Subcutaneous adipose tissue (tissue), 4 donors: ENCODE results near the gene WDHD1. TPM values are rescaled to one million over a fixed set of nuclear protein-coding genes. Genes with fewer than 3 reads are reported as not detected.

Experiments used
- total RNA-seq, 4 donors: library from RNA; depleted of rRNA; stranded (reverse); fragments of >200 nt; gene quantifications; one replicate each; pipeline ENCODE4 v1.1.0, GENCODE V29; 2016
- TF ChIP-seq, protein P1 (sequence below): fragments of 450-650 bp; IDR thresholded peaks from one replicate; pipeline ENCODE4 v1.5.1; 2016; ENCODE audit warnings: low read depth, mild to moderate bottlenecking, control low read depth, antibody characterized with exemption, moderate library complexity

WDHD1 gene
- total RNA-seq, 4 donors from 2014 or later, result 0.94 to 2.0 (median 1.5) TPM

GRCh38 chr14:55053018-55053417, 26.1 kb upstream of the WDHD1 start:
- TF ChIP-seq, protein P1, sequence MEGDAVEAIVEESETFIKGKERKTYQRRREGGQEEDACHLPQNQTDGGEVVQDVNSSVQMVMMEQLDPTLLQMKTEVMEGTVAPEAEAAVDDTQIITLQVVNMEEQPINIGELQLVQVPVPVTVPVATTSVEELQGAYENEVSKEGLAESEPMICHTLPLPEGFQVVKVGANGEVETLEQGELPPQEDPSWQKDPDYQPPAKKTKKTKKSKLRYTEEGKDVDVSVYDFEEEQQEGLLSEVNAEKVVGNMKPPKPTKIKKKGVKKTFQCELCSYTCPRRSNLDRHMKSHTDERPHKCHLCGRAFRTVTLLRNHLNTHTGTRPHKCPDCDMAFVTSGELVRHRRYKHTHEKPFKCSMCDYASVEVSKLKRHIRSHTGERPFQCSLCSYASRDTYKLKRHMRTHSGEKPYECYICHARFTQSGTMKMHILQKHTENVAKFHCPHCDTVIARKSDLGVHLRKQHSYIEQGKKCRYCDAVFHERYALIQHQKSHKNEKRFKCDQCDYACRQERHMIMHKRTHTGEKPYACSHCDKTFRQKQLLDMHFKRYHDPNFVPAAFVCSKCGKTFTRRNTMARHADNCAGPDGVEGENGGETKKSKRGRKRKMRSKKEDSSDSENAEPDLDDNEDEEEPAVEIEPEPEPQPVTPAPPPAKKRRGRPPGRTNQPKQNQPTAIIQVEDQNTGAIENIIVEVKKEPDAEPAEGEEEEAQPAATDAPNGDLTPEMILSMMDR, result no peak

- TF ChIP-seq, protein P1, result no peak
These were observed 25.5 kb upstream of the WDHD1 start for GRCh38 chr14:55052269-55052930.

- TF ChIP-seq, protein P1, result no peak
These were observed 24.7 kb upstream of the WDHD1 start, which contains the start of gene MAPK1IP1L for GRCh38 chr14:55051423-55052268. MAPK1IP1L (plus strand) TSS chr14:55051647; CDS start chr14:55061684, 10,037 bp downstream.

GRCh38 chr14:55051165-55051422, 24.2 kb upstream of the WDHD1 start:
- TF ChIP-seq, protein P1, result no peak

DNA sequence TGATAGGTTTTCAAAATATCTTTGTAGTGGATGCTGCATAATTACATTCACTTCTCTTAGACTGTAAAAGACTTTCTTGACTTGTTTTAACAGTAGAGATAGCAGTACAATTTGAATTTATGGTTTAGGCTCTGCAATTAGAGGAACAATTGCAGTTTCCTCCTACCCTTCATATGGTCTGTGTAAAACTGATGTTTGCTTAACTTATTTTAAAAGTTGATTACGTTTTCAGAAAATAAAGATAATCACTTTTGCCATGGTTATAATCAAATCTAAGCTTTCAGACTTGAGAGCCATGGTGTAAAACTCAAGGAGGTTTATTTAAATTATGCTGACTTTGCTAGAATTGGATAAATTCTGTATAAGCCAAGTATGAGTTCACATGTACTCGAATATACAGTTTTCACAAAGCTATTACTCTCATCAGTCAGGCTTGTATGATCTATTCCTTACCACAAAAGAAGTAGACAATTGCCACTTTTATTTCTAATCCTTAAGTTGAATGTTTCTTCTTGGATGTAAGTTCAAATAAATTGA, 22.1 kb upstream of the WDHD1 start:
- TF ChIP-seq, protein P1, result no peak

DNA sequence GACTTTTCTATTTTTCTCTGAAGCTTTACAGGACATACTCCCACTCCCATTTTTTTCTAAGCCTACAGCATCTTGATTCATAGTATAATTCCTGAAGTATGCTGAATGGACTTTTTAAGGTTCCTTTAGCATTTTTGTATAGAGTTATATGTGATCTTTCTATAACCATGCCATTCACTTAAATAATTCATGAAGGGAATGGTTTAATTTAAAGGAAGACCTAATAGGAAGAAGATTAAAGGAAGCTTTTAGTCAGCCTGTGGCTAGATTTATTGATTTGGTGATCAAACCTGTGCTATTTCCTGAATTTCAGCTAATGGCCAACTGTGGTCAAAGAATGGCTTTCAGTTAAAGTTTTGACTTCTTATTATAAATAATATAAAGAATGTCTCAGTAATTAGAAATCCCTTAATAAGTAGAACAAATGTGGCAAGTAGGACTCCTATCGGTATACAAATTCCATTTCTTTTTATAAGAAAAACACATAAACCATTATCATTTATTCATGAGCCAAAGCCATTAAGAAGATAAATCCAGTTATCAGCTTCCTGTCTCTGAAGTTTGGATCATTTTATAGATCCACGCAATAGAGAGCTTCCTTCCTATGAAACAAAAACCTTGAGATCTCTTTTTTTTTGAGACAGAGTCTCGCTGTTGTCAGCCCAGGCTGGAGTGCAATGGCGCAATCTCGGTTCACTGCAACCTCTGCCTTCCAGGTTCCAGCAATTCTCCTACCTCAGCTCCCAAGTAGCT, 20.6 kb upstream of the WDHD1 start:
- TF ChIP-seq, protein P1, result no peak

GRCh38 chr14:55045087-55045486, 18.2 kb upstream of the WDHD1 start:
- TF ChIP-seq, protein P1, result no peak
